ENCODE data around the gene MAGEF1.

The MAGEF1 gene

GRCh38 chr3:184663756-184664155 lies 48.1 kb downstream of the MAGEF1 start:
- no peak for DNase-seq

GRCh38 chr3:184663356-184663755 lies 48.5 kb downstream of the MAGEF1 start:
- no peak for DNase-seq

- no peak for DNase-seq
These were observed 49.7 kb downstream of the MAGEF1 start for GRCh38 chr3:184662187-184662586.

- no peak for DNase-seq
These were observed 50.9 kb downstream of the MAGEF1 start for GRCh38 chr3:184660931-184661330.

Measured in activated T-cell treated with anti-CD3 and anti-CD28 coated beads, Interleukin-2, amount 50 U/mL, for 48 hours (primary cell).